NCI-H2029 (cell line): ENCODE results near the gene SLC34A3.

Experiments used
- DNase-seq: peaks from one replicate; lab custom pipeline; 2025; lab: John Stamatoyannopoulos, UW

SLC34A3 gene

DNA sequence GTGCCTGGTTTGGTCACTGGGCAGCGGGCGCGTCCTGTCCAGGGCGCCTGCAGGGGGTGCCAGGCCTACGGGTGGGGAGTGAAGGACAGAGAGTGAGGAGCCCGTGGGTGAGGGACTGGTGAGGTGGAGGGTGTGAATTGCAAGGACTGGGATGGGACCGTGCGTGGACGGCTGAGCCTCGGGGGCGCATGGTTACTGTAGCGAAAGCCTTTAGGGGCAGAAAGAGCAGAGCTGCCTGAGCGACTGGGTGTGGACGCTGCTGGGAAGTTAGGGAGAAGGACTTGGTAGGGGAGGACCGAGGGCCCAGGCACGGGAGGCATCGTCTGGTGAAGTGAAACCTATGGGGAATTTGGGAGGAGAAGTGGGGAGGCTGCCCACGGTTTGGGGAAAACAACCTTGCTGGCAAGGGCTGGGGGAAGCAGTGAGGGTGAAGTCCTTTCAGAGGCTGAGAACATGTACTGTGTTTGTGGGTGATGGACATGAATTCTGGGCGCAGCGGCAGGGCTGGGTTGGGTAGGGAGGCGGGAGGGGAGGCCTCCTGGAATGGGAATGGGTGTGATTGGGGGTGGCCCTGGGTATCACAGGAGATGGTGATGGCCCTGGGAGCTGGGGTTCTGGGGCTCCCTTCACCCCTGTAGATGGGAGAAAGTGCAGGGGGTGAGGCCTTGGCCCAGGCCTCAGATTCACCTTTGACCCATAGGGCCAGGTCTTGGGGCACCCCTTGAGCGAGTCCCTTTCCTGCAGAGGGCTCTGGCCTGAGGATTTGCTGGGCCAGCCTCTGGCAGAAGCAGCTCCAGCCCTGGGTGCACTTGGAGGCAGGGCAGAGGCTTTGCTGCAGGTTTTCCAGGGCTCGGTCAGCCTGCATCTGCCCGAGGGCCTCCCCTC lies 45.1 kb downstream of the SLC34A3 start:
- DNase-seq = no peak

DNA sequence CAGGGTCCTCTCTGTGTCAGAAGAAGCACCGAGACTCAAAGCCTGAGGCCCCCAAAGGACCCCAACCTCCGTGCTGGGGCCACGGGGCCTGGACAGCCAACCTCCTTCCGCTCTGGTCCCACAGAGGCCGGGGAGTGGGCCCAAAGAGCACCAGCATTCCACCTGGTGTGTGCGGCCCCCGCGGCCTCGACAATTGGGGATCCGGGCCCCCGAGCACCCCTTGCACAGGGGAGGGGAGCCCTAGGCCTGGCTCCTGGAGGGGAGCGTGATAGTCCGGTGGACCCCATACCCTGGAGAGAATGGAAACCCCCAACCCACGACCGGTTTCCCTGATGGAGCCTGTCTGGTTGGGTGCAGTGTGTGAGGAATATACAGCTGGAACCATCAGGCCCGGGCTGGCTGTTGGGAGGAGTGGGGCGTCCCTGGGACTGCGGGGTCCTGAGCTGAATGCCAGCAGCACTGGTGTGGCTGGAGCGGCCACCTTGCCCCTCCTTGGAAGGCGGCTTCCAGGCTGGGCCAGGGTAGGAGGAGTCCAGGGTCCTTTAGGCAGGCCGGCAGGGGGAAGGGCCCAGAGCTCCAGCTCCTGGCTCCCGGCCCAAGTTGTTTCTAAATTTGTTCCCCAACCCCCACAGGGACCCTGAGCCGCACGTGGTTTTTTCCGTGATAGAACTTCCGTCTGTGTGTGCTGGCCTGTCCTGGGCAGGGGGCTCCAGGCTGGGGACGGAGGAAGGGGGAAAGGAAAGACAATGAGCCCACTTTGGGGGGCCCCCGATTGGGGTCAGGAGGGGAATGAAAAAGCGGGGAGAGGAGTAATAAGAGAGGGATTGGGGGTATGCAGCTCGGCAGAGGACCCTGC lies 46.0 kb downstream of the SLC34A3 start:
- DNase-seq = no peak

- DNase-seq = no peak
Measured at GRCh38 chr9:137277329-137278041, 46.8 kb downstream of the SLC34A3 start, which contains the start of gene TOR4A. Gene TOR4A (plus strand): TSS chr9:137277726. CDS start chr9:137278690, 964 bp downstream.

- no peak for DNase-seq
Measured at GRCh38 chr9:137278061-137278701, 47.5 kb downstream of the SLC34A3 start.

DNA sequence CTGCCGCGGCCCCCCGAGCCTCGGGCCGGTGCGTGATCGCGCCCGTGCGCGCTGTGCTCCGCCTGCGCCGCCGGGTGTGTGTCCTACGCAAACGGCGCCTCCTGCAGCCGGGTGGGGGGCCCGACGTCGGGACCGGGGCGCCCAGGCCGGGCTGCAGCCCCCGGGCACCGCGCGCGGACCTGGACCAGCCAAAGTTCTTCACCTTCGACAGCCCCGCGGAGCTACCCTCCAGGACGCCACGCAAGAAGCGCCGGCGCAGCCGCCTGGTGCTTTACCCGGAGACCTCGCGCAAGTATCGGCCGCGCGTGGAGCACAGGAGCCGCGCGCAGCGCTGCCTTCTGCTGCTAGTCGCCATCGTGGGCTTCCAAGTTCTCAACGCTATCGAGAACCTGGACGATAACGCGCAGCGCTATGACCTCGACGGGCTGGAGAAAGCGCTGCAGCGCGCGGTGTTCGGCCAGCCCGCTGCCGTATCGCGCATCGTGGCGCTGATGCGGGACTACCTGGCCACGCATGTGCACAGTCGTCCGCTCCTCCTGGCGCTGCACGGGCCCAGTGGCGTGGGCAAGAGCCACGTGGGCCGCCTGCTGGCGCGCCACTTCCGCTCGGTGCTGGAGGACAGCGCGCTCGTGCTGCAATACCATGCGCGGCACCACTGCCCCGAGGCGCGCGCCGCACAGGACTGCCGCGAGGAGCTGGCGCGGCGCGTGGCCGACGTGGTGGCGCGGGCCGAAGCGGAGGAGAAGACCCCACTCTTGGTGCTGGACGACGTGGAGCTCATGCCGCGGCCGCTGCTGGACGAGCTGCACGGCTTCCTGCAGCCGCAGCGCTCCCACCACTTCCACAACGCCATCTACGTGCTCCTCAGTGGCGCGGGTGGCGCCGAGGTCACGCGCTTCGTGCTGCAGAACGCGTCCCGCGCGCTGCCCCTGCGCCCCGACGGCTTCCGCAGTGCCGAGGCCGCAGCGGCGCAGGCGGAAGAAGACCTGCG lies 48.3 kb downstream of the SLC34A3 start:
- DNase-seq = no peak

GRCh38 chr9:137279741-137280473 lies 49.2 kb downstream of the SLC34A3 start:
- DNase-seq = no peak

- DNase-seq = no peak
Measured at GRCh38 chr9:137280474-137281344, 50.0 kb downstream of the SLC34A3 start.

DNA sequence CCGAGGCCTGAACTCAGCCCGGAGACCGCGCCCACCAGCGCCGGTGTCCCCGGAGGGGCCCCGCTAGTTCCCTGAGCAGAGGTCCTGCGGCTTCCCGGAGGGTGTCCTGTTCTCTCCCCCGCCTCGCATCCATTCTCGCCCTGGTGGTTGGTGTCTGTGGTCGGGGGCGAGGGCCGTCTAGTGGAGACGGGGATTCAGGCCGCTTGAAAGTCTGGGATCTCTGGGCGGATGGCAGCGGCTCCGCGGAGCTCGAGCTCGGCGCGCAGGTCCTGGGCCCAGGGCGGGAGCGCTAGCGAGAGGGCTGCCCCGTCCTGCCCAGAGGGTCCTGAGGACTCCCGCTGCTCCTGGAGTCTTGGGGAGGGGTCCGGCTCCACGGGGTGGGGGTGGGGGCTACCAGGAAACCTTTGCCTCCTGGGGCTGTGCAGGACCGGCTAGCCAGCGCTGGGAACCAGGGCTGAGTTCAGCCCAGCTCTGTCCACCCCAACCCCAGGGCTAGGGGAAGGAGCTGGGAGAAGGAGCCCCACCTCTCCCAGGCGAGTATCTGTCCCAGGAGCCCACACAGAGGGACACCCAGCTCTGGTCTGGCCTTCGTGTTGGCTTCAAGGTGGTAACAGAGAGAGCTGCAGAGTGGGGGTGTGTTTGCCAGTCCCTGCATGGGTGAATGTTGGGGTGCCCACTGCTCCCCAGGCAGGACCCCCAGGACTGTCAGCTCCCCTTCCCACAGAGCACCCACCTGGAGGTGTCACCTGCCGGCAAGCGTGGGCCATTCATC lies 50.8 kb downstream of the SLC34A3 start:
- no peak for DNase-seq
